ENCODE results near the gene LRP10. TPM values are rescaled to one million over a fixed set of nuclear protein-coding genes. Genes with fewer than 3 reads are reported as not detected.
"Not testable (repeated sequence)": the region's sequence is repeated elsewhere in the genome, so short reads cannot be mapped to it uniquely, and the experiment has no call there.

The LRP10 gene
- total and polyA plus RNA-seq, 12 donors = 10.3 to 101 (median 48.0) TPM

- WGBS, 2 donors = 55 to 56% methylated on average over 8 of the region's 8 CpGs
- ATAC-seq (no peak), DNase-seq (no peak)
- Histone ChIP-seq H3K36me3 (no peaks in the 10 kb centered on the region), H3K27me3 (no peaks in the 10 kb centered on the region), H3K4me3 (no peak overlapping the region), H3K4me1 (peaks cover 3 to 44% (median 20%) of the 10 kb centered on the region in 9 donors), H3K9me3 (no peaks in the 10 kb centered on the region), H3K27ac (peak overlapping the region in 1 of 10 donors; percentile 64)
- intact Hi-C loops (cut with DNase I) = loop anchor here in 7 of 10 donors (5.0 to 10.0 kb wide), 7 partner anchors 32 to 430 kb away; partner anchors contain the start of genes OXA1L (in 1 of the 7) and RBM23 (in 1 of the 7)
- TF ChIP-seq CTCF (IDR thresholded peaks at IDR 0.05) = no peak
Observed at GRCh38 chr14:22824711-22825359, 46.7 kb upstream of the LRP10 start.

GRCh38 chr14:22829076-22829660 lies 42.4 kb upstream of the LRP10 start:
- 77 to 81% methylated on average over 12 of the region's 12 CpGs for WGBS, 2 donors
- peak in 1 of 8 donors; percentile 8 for ATAC-seq
- peak overlapping the region in 9 of 10 donors; percentile 78 to 92 (median 84) for H3K27ac ChIP-seq

GRCh38 chr14:22829661-22830442 lies 41.7 kb upstream of the LRP10 start, which contains the start of gene MRPL52:
MRPL52 (plus strand) TSS chr14:22829887; CDS start chr14:22829913, 26 bp downstream.
- intact Hi-C loops (cut with DNase I) = loop anchor here in 3 of 10 donors (1.0 to 10.0 kb wide), 4 partner anchors 7 to 435 kb away; partner anchors contain the start of gene RBM23 (in 1 of the 3)
- Histone ChIP-seq H3K9me3 (no peaks in the 10 kb centered on the region), H3K4me1 (peaks cover 0 to 17% (median 11%) of the 10 kb centered on the region in 9 donors), H3K27ac (peak within 1 kb of the TSS in 9 of 10 donors; percentile 78 to 92 (median 84)), H3K4me3 (peak within 1 kb of the TSS; percentile 63 to 94 (median 82)), H3K36me3 (peaks cover 0 to 35% (median 0%) of the 10 kb centered on the region in 9 donors), H3K27me3 (no peaks in the 10 kb centered on the region)
- ATAC-seq = peak; percentile 96 to 98 (median 98)
- TF ChIP-seq CTCF (IDR thresholded peaks at IDR 0.05) = no peak
- DNase-seq = peak; percentile 90 to 91
- WGBS, 2 donors = 1% methylated on average over 41 of the region's 41 CpGs

More at GRCh38 chr14:22829076-22829660, 42.4 kb upstream of the LRP10 start:
- not testable (repeated sequence) for H3K27me3 ChIP-seq, DNase-seq, H3K9me3 ChIP-seq
- peaks cover 0 to 24% (median 13%) of the 10 kb centered on the region in 9 donors for H3K4me1 ChIP-seq
- H3K4me3 ChIP-seq = peak overlapping the region; percentile 63 to 94 (median 82)
- H3K36me3 ChIP-seq = peaks cover 0 to 28% (median 0%) of the 10 kb centered on the region in 9 donors
- intact Hi-C loops (cut with DNase I) = loop anchor here in 3 of 10 donors (1.0 to 10.0 kb wide), 4 partner anchors 8 to 434 kb away; partner anchors contain the start of gene RBM23 (in 1 of the 3)

GRCh38 chr14:22830443-22831010 lies 41.0 kb upstream of the LRP10 start:
- TF ChIP-seq CTCF (IDR thresholded peaks at IDR 0.05) = no peak
- Histone ChIP-seq H3K27ac (peak overlapping the region in 5 of 10 donors; percentile 78 to 92 (median 81)), H3K27me3 (no peaks in the 10 kb centered on the region), H3K4me3 (peak overlapping the region in 9 of 10 donors; percentile 63 to 94 (median 82)), H3K36me3 (peaks cover 0 to 38% (median 0%) of the 10 kb centered on the region in 9 donors), H3K4me1 (peaks cover 0 to 16% (median 10%) of the 10 kb centered on the region in 9 donors), H3K9me3 (no peaks in the 10 kb centered on the region)
- 23 to 24% methylated on average over 3 of the region's 3 CpGs for WGBS, 2 donors
- no peak for DNase-seq
- intact Hi-C loops (cut with DNase I) = no loop called here
- ATAC-seq = no peak

All from heart right ventricle (tissue), 16 donors.